Liver (tissue), 9 donors: ENCODE results near the gene NDUFB7. TPM values are rescaled to one million over a fixed set of nuclear protein-coding genes. Genes with fewer than 3 reads are reported as not detected.
"Not testable (repeated sequence)": the region's sequence is repeated elsewhere in the genome, so short reads cannot be mapped to it uniquely, and the experiment has no call there.

Experiments used
- DNase-seq: peaks from one replicate; pipeline ENCODE4 v3.0.0-alpha.2; 2017; ENCODE audit warnings: low spot score
- H3K27ac ChIP-seq, 2 donors: one replicate each; pipeline ENCODE4 v1.7.0; 2013; ENCODE audit warnings: inconsistent platforms in 2 of 2, low read length in 2 of 2, control low read depth in 1 of 2, low read depth in 1 of 2, mild to moderate bottlenecking in 1 of 2
- H3K27me3 ChIP-seq, 4 donors: one replicate each; pipeline versions ENCODE4 v1.6.1 to v1.7.0; 2013; ENCODE audit warnings: low read length in 3 of 4, inconsistent platforms in 1 of 4, mild to moderate bottlenecking in 1 of 4, moderate library complexity in 1 of 4; ENCODE audit not compliant: control insufficient read depth in 4 of 4, insufficient read depth in 4 of 4
- H3K36me3 ChIP-seq, 4 donors: one replicate each; pipeline versions ENCODE4 v1.6.1 to v1.7.0; 2013; ENCODE audit warnings: low read length in 3 of 4, mild to moderate bottlenecking in 3 of 4, low read depth in 1 of 4, moderate library complexity in 1 of 4; ENCODE audit not compliant: control insufficient read depth in 4 of 4, insufficient read depth in 3 of 4
- H3K4me1 ChIP-seq, 4 donors: one replicate each; pipeline versions ENCODE4 v1.6.1 to v1.7.0; 2013; ENCODE audit warnings: low read length in 3 of 4, mild to moderate bottlenecking in 3 of 4, moderate library complexity in 1 of 4; ENCODE audit not compliant: control insufficient read depth in 4 of 4, insufficient read depth in 4 of 4
- H3K4me3 ChIP-seq, 3 donors: one replicate each; pipeline versions ENCODE4 v1.6.1 to v1.7.0; 2013; ENCODE audit warnings: low read length in 3 of 3, control low read depth in 1 of 3, low read depth in 1 of 3, mild to moderate bottlenecking in 1 of 3
- H3K9ac ChIP-seq, 2 donors: one replicate each; pipeline ENCODE4 v1.7.0; 2013; ENCODE audit warnings: low read length in 2 of 2, mild to moderate bottlenecking in 2 of 2, moderate library complexity in 2 of 2, control low read depth in 1 of 2, low read depth in 1 of 2
- H3K9me3 ChIP-seq, 4 donors: one replicate each; pipeline versions ENCODE4 v1.6.1 to v1.7.0; 2013; ENCODE audit warnings: low read length in 3 of 4; ENCODE audit not compliant: control insufficient read depth in 4 of 4
- EGR1 ChIP-seq, 2 donors: IDR thresholded peaks; 2 replicates each; pipeline ENCODE4 v1.6.1; 2016 to 2018; ENCODE audit warnings: antibody characterized with exemption in 2 of 2, low read depth in 2 of 2
- FOXA1 ChIP-seq: IDR thresholded peaks from 2 replicates; pipeline ENCODE4 v1.6.1; 2016; ENCODE audit warnings: antibody characterized with exemption
- FOXA2 ChIP-seq: IDR thresholded peaks from 2 replicates; pipeline ENCODE4 v1.6.1; 2016; ENCODE audit warnings: antibody characterized with exemption
- HNF4G ChIP-seq: IDR thresholded peaks from 2 replicates; pipeline ENCODE4 v1.6.1; 2016; ENCODE audit warnings: antibody characterized with exemption
- JUND ChIP-seq, 2 donors: IDR thresholded peaks; 2 replicates each; pipeline ENCODE4 v1.6.1; 2016; ENCODE audit warnings: antibody characterized with exemption in 2 of 2
- RAD21 ChIP-seq, 2 donors: IDR thresholded peaks; 2 replicates each; pipeline ENCODE4 v1.6.1; 2016; ENCODE audit warnings: antibody characterized with exemption in 2 of 2, mild to moderate bottlenecking in 2 of 2
- RXRA ChIP-seq, 2 donors: IDR thresholded peaks; 2 replicates each; pipeline ENCODE4 v1.6.1; 2017 to 2018; ENCODE audit warnings: antibody characterized with exemption in 2 of 2, mild to moderate bottlenecking in 1 of 2
- SP1 ChIP-seq: IDR thresholded peaks from 2 replicates; pipeline ENCODE4 v1.6.1; 2018; ENCODE audit warnings: antibody characterized with exemption, mild to moderate bottlenecking
- YY1 ChIP-seq: IDR thresholded peaks from 2 replicates; pipeline ENCODE4 v1.6.1; 2016; ENCODE audit warnings: antibody characterized with exemption, mild to moderate bottlenecking
- WGBS: extraction: QIAGEN DNeasy Blood & Tissue Kit; methylation state at CpG from one replicate; pipeline ENCODE4 v1.1.7; 2013; 5-methylcytosine and 5-hydroxymethylcytosine counted together
- polyA plus RNA-seq, 2 donors: library from polyadenylated mRNA; stranded (reverse) in 1 of 2; unstranded in 1 of 2; fragments of 200-250 nt in 1 of 2; fragments of >200 nt in 1 of 2; fragmentation: Nextera tagmentation in 1 of 2; extraction: Ambion mirVana in 1 of 2; gene quantifications; one replicate each; pipeline versions ENCODE4 v1.2.1 to v1.2.3, GENCODE V29; 2013 to 2015
- total RNA-seq, 2 donors: library from RNA; depleted of rRNA; stranded (reverse); fragments of >200 nt; gene quantifications; one replicate each; pipeline ENCODE4 v1.2.3, GENCODE V29; 2014
- TF ChIP-seq, protein P1 (sequence below): IDR thresholded peaks from 2 replicates; pipeline ENCODE4 v1.6.1; 2016; ENCODE audit warnings: antibody characterized with exemption
- TF ChIP-seq, protein P2 (sequence below): IDR thresholded peaks from 2 replicates; pipeline ENCODE4 v1.6.1; 2016; ENCODE audit warnings: antibody characterized with exemption
- TF ChIP-seq, protein P3 (sequence below): IDR thresholded peaks from 2 replicates; pipeline ENCODE4 v1.6.1; 2016; ENCODE audit warnings: antibody characterized with exemption, mild to moderate bottlenecking
- donor health status: healthy.
- donor health status: healthy.
- donor health status: healthy.
- donor health status: healthy.
- donor health status: healthy.

NDUFB7 gene
- total and polyA plus RNA-seq, 4 donors: 110 to 293 (median 252) TPM

DNA sequence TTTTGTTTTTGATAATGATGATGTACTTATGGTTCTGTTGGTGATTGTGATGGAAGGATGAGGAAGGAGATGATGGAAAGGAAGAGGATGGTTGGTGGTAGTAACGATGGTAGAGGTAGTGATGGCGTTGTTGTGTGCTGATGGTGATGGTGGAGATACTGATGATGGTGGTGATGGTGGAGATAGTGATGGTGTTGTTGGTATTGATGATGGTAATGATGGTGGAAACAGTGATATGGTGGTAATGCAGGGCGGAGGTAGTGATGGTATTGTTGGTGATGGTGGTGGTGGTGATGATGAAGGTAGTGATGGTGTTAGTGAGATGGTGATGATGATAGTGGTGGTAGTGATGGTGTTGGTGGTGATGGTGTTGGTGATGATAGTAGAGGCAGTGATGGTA lies 23.7 kb upstream of the NDUFB7 start (continued):
- TF ChIP-seq HNF4G: no peak
- TF ChIP-seq RAD21 (IDR thresholded peaks at IDR 0.05): no peak
- TF ChIP-seq, protein P1, sequence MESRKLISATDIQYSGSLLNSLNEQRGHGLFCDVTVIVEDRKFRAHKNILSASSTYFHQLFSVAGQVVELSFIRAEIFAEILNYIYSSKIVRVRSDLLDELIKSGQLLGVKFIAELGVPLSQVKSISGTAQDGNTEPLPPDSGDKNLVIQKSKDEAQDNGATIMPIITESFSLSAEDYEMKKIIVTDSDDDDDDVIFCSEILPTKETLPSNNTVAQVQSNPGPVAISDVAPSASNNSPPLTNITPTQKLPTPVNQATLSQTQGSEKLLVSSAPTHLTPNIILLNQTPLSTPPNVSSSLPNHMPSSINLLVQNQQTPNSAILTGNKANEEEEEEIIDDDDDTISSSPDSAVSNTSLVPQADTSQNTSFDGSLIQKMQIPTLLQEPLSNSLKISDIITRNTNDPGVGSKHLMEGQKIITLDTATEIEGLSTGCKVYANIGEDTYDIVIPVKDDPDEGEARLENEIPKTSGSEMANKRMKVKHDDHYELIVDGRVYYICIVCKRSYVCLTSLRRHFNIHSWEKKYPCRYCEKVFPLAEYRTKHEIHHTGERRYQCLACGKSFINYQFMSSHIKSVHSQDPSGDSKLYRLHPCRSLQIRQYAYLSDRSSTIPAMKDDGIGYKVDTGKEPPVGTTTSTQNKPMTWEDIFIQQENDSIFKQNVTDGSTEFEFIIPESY: no peak
- no peak for TF ChIP-seq RXRA (IDR thresholded peaks at IDR 0.05)
- TF ChIP-seq FOXA2: no peak
- no peak for TF ChIP-seq EGR1 (IDR thresholded peaks at IDR 0.05; ENCODE audit: low read depth in 2 of 2)
- TF ChIP-seq JUND (IDR thresholded peaks at IDR 0.05): no peak
- TF ChIP-seq YY1: no peak
- TF ChIP-seq FOXA1: no peak

DNA sequence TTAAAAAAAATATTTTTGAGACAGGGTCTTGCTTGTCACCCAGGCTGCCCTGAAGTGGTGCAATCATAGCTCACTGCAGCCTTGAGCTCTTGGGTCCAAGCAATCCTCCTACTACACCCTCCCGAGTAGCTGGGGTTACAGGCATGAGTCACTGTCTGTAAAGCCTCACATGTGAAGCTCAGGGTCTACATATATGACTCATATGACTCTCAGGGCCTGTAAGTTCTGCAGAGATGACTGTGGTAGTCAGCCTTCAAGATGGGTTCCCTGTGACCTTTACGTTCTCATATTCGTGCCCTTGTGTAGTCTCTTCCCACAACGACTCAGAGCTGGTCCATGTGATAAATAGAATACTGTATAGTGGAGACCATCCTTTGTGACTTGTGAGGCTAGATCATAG lies 17.6 kb upstream of the NDUFB7 start:
- not testable (repeated sequence) for H3K9ac ChIP-seq, H3K36me3 ChIP-seq, H3K4me3 ChIP-seq, H3K9me3 ChIP-seq, DNase-seq, H3K4me1 ChIP-seq, H3K27ac ChIP-seq, H3K27me3 ChIP-seq
- 57% methylated on average over 4 of the region's 4 CpGs for WGBS

DNA sequence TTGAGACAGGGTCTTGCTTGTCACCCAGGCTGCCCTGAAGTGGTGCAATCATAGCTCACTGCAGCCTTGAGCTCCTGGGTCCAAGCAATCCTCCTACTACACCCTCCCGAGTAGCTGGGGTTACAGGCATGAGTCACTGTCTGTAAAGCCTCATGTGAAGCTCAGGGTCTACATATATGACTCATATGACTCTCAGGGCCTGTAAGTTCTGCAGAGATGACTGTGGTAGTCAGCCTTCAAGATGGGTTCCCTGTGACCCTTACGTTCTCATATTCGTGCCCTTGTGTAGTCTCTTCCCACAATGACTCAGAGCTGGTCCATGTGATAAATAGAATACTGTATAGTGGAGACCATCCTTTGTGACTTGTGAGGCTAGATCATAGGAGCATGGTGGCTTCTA lies 13.3 kb upstream of the NDUFB7 start:
- DNase-seq, H3K9me3 ChIP-seq, H3K9ac ChIP-seq, H3K4me3 ChIP-seq, H3K36me3 ChIP-seq, H3K27me3 ChIP-seq, H3K27ac ChIP-seq, H3K4me1 ChIP-seq: not testable (repeated sequence)
- 66% methylated on average over 3 of the region's 3 CpGs for WGBS

DNA sequence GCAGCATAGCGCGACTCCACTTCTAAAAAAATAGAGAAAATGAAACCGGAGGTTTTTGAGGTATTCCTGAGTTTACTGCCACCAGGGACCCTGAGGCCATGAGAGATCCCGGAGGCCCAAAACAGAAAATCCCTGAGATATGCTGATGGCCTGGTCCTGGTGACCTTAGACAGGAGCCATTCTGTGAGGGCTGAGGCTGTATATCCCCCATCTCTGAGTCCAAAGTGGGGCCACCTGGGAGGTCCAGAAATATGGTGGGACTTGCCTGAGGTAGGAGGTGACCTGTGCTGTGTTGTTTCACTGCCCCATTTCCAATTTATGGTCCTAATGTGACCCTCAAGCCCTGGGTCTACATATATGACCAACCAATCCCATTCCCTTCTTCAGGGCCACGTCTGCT lies 12.5 kb upstream of the NDUFB7 start:
- not testable (repeated sequence) for H3K4me3 ChIP-seq, H3K27me3 ChIP-seq, H3K36me3 ChIP-seq, H3K9ac ChIP-seq, DNase-seq, H3K27ac ChIP-seq, H3K9me3 ChIP-seq, H3K4me1 ChIP-seq
- WGBS: 87% methylated on average over 4 of the region's 5 CpGs

DNA sequence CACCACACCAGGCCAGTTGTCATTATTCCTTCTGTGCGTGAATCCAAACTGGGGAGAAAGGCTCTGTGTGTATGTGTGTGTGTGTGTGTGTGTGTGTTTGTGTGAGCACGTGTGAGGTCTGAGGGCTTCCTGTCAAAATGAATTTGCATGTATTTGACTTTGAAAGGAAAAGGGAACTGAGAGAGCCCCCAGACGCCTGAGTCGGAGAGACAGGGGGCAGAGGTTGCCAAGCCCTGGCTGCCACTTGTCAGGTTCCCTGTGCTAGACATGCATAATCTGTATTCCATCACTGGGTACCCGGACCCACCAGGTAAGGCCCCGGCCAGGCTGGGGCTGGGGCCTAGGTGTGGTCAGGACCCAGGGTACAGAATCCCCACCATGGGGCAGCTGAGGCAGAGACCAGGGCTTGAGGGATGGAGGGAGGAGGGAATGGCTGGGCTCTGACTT lies 11.1 kb upstream of the NDUFB7 start, which contains the start of gene CLEC17A:
TSS of gene CLEC17A (plus strand) at position 191 of the 447 bp plus-strand sequence. CDS start at position 268, 77 bp downstream.
- no peak for TF ChIP-seq SP1
- TF ChIP-seq HNF4G: no peak
- TF ChIP-seq, protein P1: no peak
- TF ChIP-seq, protein P2, sequence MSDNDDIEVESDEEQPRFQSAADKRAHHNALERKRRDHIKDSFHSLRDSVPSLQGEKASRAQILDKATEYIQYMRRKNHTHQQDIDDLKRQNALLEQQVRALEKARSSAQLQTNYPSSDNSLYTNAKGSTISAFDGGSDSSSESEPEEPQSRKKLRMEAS: no peak
- TF ChIP-seq, protein P3, sequence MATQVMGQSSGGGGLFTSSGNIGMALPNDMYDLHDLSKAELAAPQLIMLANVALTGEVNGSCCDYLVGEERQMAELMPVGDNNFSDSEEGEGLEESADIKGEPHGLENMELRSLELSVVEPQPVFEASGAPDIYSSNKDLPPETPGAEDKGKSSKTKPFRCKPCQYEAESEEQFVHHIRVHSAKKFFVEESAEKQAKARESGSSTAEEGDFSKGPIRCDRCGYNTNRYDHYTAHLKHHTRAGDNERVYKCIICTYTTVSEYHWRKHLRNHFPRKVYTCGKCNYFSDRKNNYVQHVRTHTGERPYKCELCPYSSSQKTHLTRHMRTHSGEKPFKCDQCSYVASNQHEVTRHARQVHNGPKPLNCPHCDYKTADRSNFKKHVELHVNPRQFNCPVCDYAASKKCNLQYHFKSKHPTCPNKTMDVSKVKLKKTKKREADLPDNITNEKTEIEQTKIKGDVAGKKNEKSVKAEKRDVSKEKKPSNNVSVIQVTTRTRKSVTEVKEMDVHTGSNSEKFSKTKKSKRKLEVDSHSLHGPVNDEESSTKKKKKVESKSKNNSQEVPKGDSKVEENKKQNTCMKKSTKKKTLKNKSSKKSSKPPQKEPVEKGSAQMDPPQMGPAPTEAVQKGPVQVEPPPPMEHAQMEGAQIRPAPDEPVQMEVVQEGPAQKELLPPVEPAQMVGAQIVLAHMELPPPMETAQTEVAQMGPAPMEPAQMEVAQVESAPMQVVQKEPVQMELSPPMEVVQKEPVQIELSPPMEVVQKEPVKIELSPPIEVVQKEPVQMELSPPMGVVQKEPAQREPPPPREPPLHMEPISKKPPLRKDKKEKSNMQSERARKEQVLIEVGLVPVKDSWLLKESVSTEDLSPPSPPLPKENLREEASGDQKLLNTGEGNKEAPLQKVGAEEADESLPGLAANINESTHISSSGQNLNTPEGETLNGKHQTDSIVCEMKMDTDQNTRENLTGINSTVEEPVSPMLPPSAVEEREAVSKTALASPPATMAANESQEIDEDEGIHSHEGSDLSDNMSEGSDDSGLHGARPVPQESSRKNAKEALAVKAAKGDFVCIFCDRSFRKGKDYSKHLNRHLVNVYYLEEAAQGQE: no peak
- no peak for TF ChIP-seq FOXA2
- no peak for TF ChIP-seq JUND (IDR thresholded peaks at IDR 0.05)
- no peaks in the 10 kb centered on the region for H3K36me3 ChIP-seq
- no peaks in the 10 kb centered on the region for H3K4me1 ChIP-seq
- H3K27me3 ChIP-seq: no peaks in the 10 kb centered on the region
- no peak within 1 kb of the TSS for H3K27ac ChIP-seq
- WGBS: 57% methylated on average over 6 of the region's 6 CpGs
- H3K4me3 ChIP-seq: no peak within 1 kb of the TSS
- H3K9ac ChIP-seq: no peak within 1 kb of the TSS
- no peaks in the 10 kb centered on the region for H3K9me3 ChIP-seq
- DNase-seq: no peak
